HCT116 (cell line): ENCODE data around the gene DLG5. TPM values are rescaled to one million over a fixed set of nuclear protein-coding genes. Genes with fewer than 3 reads are reported as not detected.

Source experiments
- ATAC-seq: fragments of 200-7000 bp; cut with Tn5 transposase; 2 replicates; pipeline ENCODE4 v1.9.1; 2020; ENCODE audit warnings: mild to moderate bottlenecking, moderate library complexity
- BruUV-seq: library from RNA; stranded (reverse); fragments of 400-500 nt; replicated peaks from 2 replicates; lab custom pipeline; 2021; lab: Mats Ljungman, UMichigan
- CTCF ChIA-PET: fragments of 300-600 bp; sonication (Branson Sonifier 250); formaldehyde crosslinking; loops from one replicate; lab custom pipeline; 2021; ENCODE audit warnings: antibody characterized with exemption; lab: Charles Lee
- POLR2A ChIA-PET: fragments of 300-600, 350-600 bp; sonication (Branson Sonifier 250); formaldehyde crosslinking; loops from one replicate; lab custom pipeline; 2021; ENCODE audit warnings: antibody characterized with exemption; lab: Charles Lee
- RAD21 ChIA-PET, 2 experiments: fragments of 300-600 bp; sonication (Branson Sonifier 250); formaldehyde crosslinking; loops; one replicate each; lab custom pipeline; 2023; ENCODE audit warnings: low total read pairs in 2 of 2; ENCODE audit not compliant: uncharacterized antibody in 2 of 2, unreplicated experiment in 2 of 2, low non-redundant PET in 1 of 2; lab: Charles Lee
- DNase-seq: peaks from one replicate; pipeline ENCODE4 v3.0.0-alpha.2; 2010; ENCODE audit warnings: low read depth, low spot score
- H2AFZ ChIP-seq: fragments of 200-600 bp; shearing (Covaris generic), sonication (generic); 2 replicates; pipeline ENCODE4 v1.6.1; 2017; ENCODE audit warnings: low read depth, mixed run types, mixed read lengths, antibody characterized with exemption, low read length; ENCODE audit not compliant: poor library complexity, severe bottlenecking
- H3K27ac ChIP-seq: 2 replicates; pipeline ENCODE4 v1.5.1; 2012; ENCODE audit warnings: low read depth, low read length
- H3K27me3 ChIP-seq: fragments of 200-600 bp; sonication (generic); 2 replicates; pipeline ENCODE4 v1.6.1; 2016; ENCODE audit warnings: mixed run types, low read length, mixed read lengths; ENCODE audit not compliant: insufficient read depth
- H3K36me3 ChIP-seq, 2 experiments: fragments of 200-500 bp in 1 of 2; fragments of 200-600 bp in 1 of 2; sonication (Bioruptor generic) in 1 of 2; sonication (generic) in 1 of 2; 2 replicates each; pipeline versions ENCODE4 v1.5.1 to v1.6.1; 2014 to 2016; ENCODE audit warnings: low read length in 2 of 2, inconsistent platforms in 1 of 2, mixed read lengths in 1 of 2, mixed run types in 1 of 2; ENCODE audit not compliant: insufficient read depth in 2 of 2, control insufficient read depth in 1 of 2
- H3K4me1 ChIP-seq, 2 experiments: fragments of 200-600 bp in 1 of 2; sonication (generic) in 1 of 2; 2 replicates each; pipeline versions ENCODE4 v1.5.1 to v1.6.1; 2012 to 2017; ENCODE audit warnings: low read length in 2 of 2, inconsistent platforms in 1 of 2, mild to moderate bottlenecking in 1 of 2, mixed read lengths in 1 of 2, mixed run types in 1 of 2, moderate library complexity in 1 of 2; ENCODE audit not compliant: insufficient read depth in 2 of 2, control insufficient read depth in 1 of 2
- H3K4me2 ChIP-seq: fragments of 200-600 bp; sonication (generic); 2 replicates; pipeline ENCODE4 v1.6.1; 2017; ENCODE audit warnings: mixed run types, low read length, mixed read lengths
- H3K4me3 ChIP-seq, 2 experiments: fragments of 200-600 bp in 1 of 2; sonication (generic) in 1 of 2; replicated peaks in 1 of 2; 2 replicates each; pipeline ENCODE4 v1.5.1; 2011 to 2016; ENCODE audit warnings: low read length in 2 of 2, control low read depth in 1 of 2, low read depth in 1 of 2, mild to moderate bottlenecking in 1 of 2, mixed read lengths in 1 of 2, mixed run types in 1 of 2
- H3K79me2 ChIP-seq: fragments of 200-600 bp; sonication (generic); 2 replicates; pipeline ENCODE4 v1.6.1; 2017; ENCODE audit warnings: mild to moderate bottlenecking, mixed run types, low read length, moderate library complexity, mixed read lengths; ENCODE audit not compliant: insufficient read depth
- H3K9ac ChIP-seq: fragments of 200-600 bp; sonication (generic); 2 replicates; pipeline ENCODE4 v1.6.1; 2016; ENCODE audit warnings: low read length, mixed read lengths
- H3K9me2 ChIP-seq: fragments of 200-600 bp; sonication (generic), shearing (Covaris generic); 2 replicates; pipeline ENCODE4 v1.6.1; 2017; ENCODE audit warnings: mixed run types, mild to moderate bottlenecking, moderate library complexity; ENCODE audit not compliant: insufficient read depth
- H3K9me3 ChIP-seq, 2 experiments: fragments of 200-500 bp in 1 of 2; fragments of 200-600 bp in 1 of 2; sonication (Bioruptor generic) in 1 of 2; sonication (generic) in 1 of 2; 2 replicates each; pipeline ENCODE4 v1.6.1; 2014 to 2017; ENCODE audit warnings: low read length in 2 of 2, mixed read lengths in 2 of 2, inconsistent platforms in 1 of 2, low read depth in 1 of 2, mild to moderate bottlenecking in 1 of 2, mixed run types in 1 of 2, moderate library complexity in 1 of 2; ENCODE audit not compliant: control insufficient read depth in 1 of 2, insufficient read depth in 1 of 2
- H4K20me1 ChIP-seq: fragments of 200-600 bp; sonication (generic), shearing (Covaris generic); 2 replicates; pipeline ENCODE4 v1.6.1; 2017; ENCODE audit warnings: mixed run types, mild to moderate bottlenecking, moderate library complexity; ENCODE audit not compliant: insufficient read depth
- ATF3 ChIP-seq: IDR thresholded peaks from 2 replicates; pipeline ENCODE4 v1.6.1; 2012
- CEBPB ChIP-seq: IDR thresholded peaks from 2 replicates; pipeline ENCODE4 v1.6.1; 2012; ENCODE audit warnings: low read depth
- CTCF ChIP-seq, 3 experiments: fragments of 200-600 bp in 1 of 3; sonication (generic) in 1 of 3; IDR thresholded peaks in 2 of 3; conservative IDR thresholded peaks in 1 of 3; 2 replicates each; pipeline ENCODE4 v1.5.1; 2012 to 2017; ENCODE audit warnings: low read depth in 2 of 3, low read length in 2 of 3, antibody characterized with exemption in 1 of 3, borderline replicate concordance in 1 of 3, control low read depth in 1 of 3, mild to moderate bottlenecking in 1 of 3, mixed read lengths in 1 of 3, mixed run types in 1 of 3, moderate library complexity in 1 of 3; ENCODE audit not compliant: insufficient read depth in 1 of 3
- EGR1 ChIP-seq: IDR thresholded peaks from 2 replicates; pipeline ENCODE4 v1.6.1; 2012; ENCODE audit warnings: low read depth
- ELF1 ChIP-seq: IDR thresholded peaks from 2 replicates; pipeline ENCODE4 v1.6.1; 2012; ENCODE audit warnings: low read depth, borderline replicate concordance
- EZH2 ChIP-seq: fragments of 200-600 bp; sonication (generic); IDR thresholded peaks from 2 replicates; pipeline ENCODE4 v1.6.1; 2017; ENCODE audit warnings: antibody characterized with exemption, mixed run types
- EZH2phosphoT487 ChIP-seq: fragments of 200-600 bp; IDR thresholded peaks from 2 replicates; pipeline ENCODE4 v1.6.1; 2018; ENCODE audit warnings: antibody characterized with exemption, borderline replicate concordance
- FOSL1 ChIP-seq: IDR thresholded peaks from 2 replicates; pipeline ENCODE4 v1.6.1; 2012; ENCODE audit warnings: low read depth
- MAX ChIP-seq: IDR thresholded peaks from 2 replicates; pipeline ENCODE4 v1.6.1; 2012
- POLR2A ChIP-seq: IDR thresholded peaks from 2 replicates; pipeline ENCODE4 v1.7.0; 2011; ENCODE audit warnings: borderline replicate concordance; ENCODE audit not compliant: insufficient read depth, insufficient read length; ENCODE audit errors: extremely low read depth
- POLR2AphosphoS5 ChIP-seq: IDR thresholded peaks from 2 replicates; pipeline ENCODE4 v1.6.1; 2011; ENCODE audit warnings: mild to moderate bottlenecking, low read depth, low read length, moderate library complexity
- REST ChIP-seq: IDR thresholded peaks from 2 replicates; pipeline ENCODE4 v1.6.1; 2012; ENCODE audit warnings: low read depth
- SIN3A ChIP-seq: IDR thresholded peaks from 2 replicates; pipeline ENCODE4 v1.6.1; 2012; ENCODE audit warnings: low read depth
- SRF ChIP-seq: IDR thresholded peaks from 2 replicates; pipeline ENCODE4 v1.6.1; 2012; ENCODE audit warnings: low read depth
- YY1 ChIP-seq: IDR thresholded peaks from 2 replicates; pipeline ENCODE4 v1.6.1; 2011; ENCODE audit warnings: low read length, low read depth, moderate library complexity, mild to moderate bottlenecking; ENCODE audit not compliant: insufficient replicate concordance; ENCODE audit errors: extremely low read depth
- ZFX ChIP-seq: fragments of 450-650 bp; IDR thresholded peaks from 2 replicates; pipeline ENCODE4 v1.6.1; 2017
- ZNF274 ChIP-seq: fragments of 200-500 bp; sonication (Bioruptor generic); IDR thresholded peaks from 2 replicates; pipeline ENCODE4 v1.6.1; 2014; ENCODE audit warnings: mild to moderate bottlenecking, low read depth, low read length, inconsistent platforms
- intact Hi-C: fragments of 100-400 bp; cut with micrococcal nuclease; formaldehyde crosslinking; loops from 2 replicates; pipeline ENCODE4 v1.10.0; 2022
- total RNA-seq: library from RNA; stranded (reverse); gene quantifications from one replicate; pipeline ENCODE4 v1.2.1, GENCODE V29; 2021; ENCODE audit not compliant: unreplicated experiment

Gene DLG5
- total RNA-seq, 1 experiment from 2014 or later: 44.8 TPM

- no peaks in the 10 kb centered on the region for H4K20me1 ChIP-seq
- H3K27me3 ChIP-seq: no peaks in the 10 kb centered on the region
- H3K27ac ChIP-seq: no peak overlapping the region
- intact Hi-C loops: no loop called here
- no peak overlapping the region for H2AFZ ChIP-seq
- CTCF ChIA-PET: no interaction called here
- DNase-seq: no peak
- TF ChIP-seq MAX (no peak), POLR2A (no peak), ELF1 (no peak), YY1 (no peak), CTCF (IDR thresholded peaks at IDR 0.05 in 2 of 3, conservative IDR thresholded peaks at IDR 0.05 in 1 of 3; ENCODE audit: borderline replicate concordance in 1 of 3, insufficient read depth in 1 of 3, low read depth in 2 of 3, low read length in 2 of 3) (no peak), SIN3A (no peak), FOSL1 (no peak), ZNF274 (no peak), EZH2phosphoT487 (no peak), ATF3 (no peak), POLR2AphosphoS5 (no peak), REST (no peak), EGR1 (no peak), ZFX (no peak), EZH2 (no peak), SRF (no peak), CEBPB (no peak)
- TF ChIP-seq, all 23 proteins: peak for 0
- no TSS peak for BruUV-seq
- ChIA-PET POLR2A (no interaction called here), RAD21 (interaction anchor here in 1 of 2 experiments (0.6 kb wide), 1 partner anchor 103 kb away, joined by 4 read pairs; no protein-coding TSS in a partner anchor)
- Histone ChIP-seq H3K36me3 (peaks cover 0 to 2% of the 10 kb centered on the region in 2 experiments; a peak in 1 of 4 replicates), H3K4me2 (no peak overlapping the region), H3K9ac (no peak overlapping the region), H3K4me3 (no peak overlapping the region), H3K9me2 (no peaks in the 10 kb centered on the region), H3K9me3 (peaks cover 0 to 7% of the 10 kb centered on the region in 2 experiments; a peak in 1 of 4 replicates), H3K4me1 (no peaks in the 10 kb centered on the region), H3K79me2 (no peaks in the 10 kb centered on the region)
- no peak for ATAC-seq
Observed at GRCh38 chr10:77781451-77782327, 144.9 kb downstream of the DLG5 start.
